H1 (cell line): ENCODE results near the gene F8A2. TPM values are rescaled to one million over a fixed set of nuclear protein-coding genes. Genes with fewer than 3 reads are reported as not detected.
"Not testable (repeated sequence)": the region's sequence is repeated elsewhere in the genome, so short reads cannot be mapped to it uniquely, and the experiment has no call there.

ENCODE experiments used
- CTCF ChIA-PET: fragments of 300-600 bp; sonication (Branson Sonifier 250); formaldehyde crosslinking; loops from one replicate; lab custom pipeline; 2021; ENCODE audit not compliant: partially characterized antibody; lab: Charles Lee
- POLR2A ChIA-PET: fragments of 300-600 bp; sonication (Branson Sonifier 250); formaldehyde crosslinking; loops from one replicate; lab custom pipeline; 2021; ENCODE audit warnings: inconsistent platforms; ENCODE audit not compliant: partially characterized antibody; lab: Charles Lee
- DNase-seq, 2 experiments: peaks; one replicate each; pipeline versions ENCODE4 v3.0.0 to v3.0.0-alpha.2; 2010 to 2022; ENCODE audit warnings: low spot score in 2 of 2, low read depth in 1 of 2, mixed read lengths in 1 of 2
- FAIRE-seq: peaks from 2 replicates; lab custom pipeline; 2011; peaks lifted over from hg19 to GRCh38; lab: Jason Lieb, UNC
- H2AFZ ChIP-seq: 2 replicates; pipeline ENCODE4 v1.8.1; 2012; ENCODE audit warnings: low read length, inconsistent platforms
- H2AK5ac ChIP-seq: 2 replicates; pipeline ENCODE4 v1.6.1; 2013; ENCODE audit warnings: low read depth, low read length
- H2BK120ac ChIP-seq: replicated peaks from 2 replicates; pipeline ENCODE3; 2013; ENCODE audit warnings: low read depth, low read length, inconsistent platforms
- H2BK12ac ChIP-seq: 2 replicates; pipeline ENCODE4 v1.6.1; 2013; ENCODE audit warnings: low read depth, low read length
- H2BK15ac ChIP-seq: 2 replicates; pipeline ENCODE4 v1.6.1; 2013; ENCODE audit warnings: low read length
- H2BK20ac ChIP-seq: 2 replicates; pipeline ENCODE4 v1.6.1; 2013; ENCODE audit warnings: low read length
- H2BK5ac ChIP-seq: 2 replicates; pipeline ENCODE4 v1.6.1; 2013; ENCODE audit warnings: low read depth, low read length
- H3K14ac ChIP-seq: 2 replicates; pipeline ENCODE4 v1.6.1; 2013; ENCODE audit warnings: inconsistent platforms; ENCODE audit not compliant: insufficient read length
- H3K18ac ChIP-seq: 2 replicates; pipeline ENCODE4 v1.6.1; 2013; ENCODE audit warnings: low read length; ENCODE audit errors: extremely low read depth
- H3K23ac ChIP-seq: 2 replicates; pipeline ENCODE4 v1.6.1; 2013; ENCODE audit warnings: inconsistent platforms; ENCODE audit not compliant: insufficient read length
- H3K23me2 ChIP-seq: 2 replicates; pipeline ENCODE4 v1.6.1; 2013; ENCODE audit warnings: low read depth, low read length
- H3K27ac ChIP-seq: 2 replicates; pipeline ENCODE4 v1.6.1; 2011; ENCODE audit warnings: low read depth, low read length, inconsistent platforms
- H3K27me3 ChIP-seq, 4 experiments: replicated peaks in 1 of 4; 1 replicate in 1 of 4; 2 replicates in 3 of 4; pipeline versions ENCODE4 v1.6.1 to v1.8.1; 2011 to 2013; ENCODE audit warnings: low read length in 3 of 4, mild to moderate bottlenecking in 3 of 4, inconsistent platforms in 2 of 4, mixed read lengths in 2 of 4, moderate library complexity in 1 of 4; ENCODE audit not compliant: control insufficient read depth in 3 of 4, insufficient read depth in 3 of 4; ENCODE audit errors: extremely low read depth in 1 of 4
- H3K36me3 ChIP-seq, 4 experiments: 2 replicates each; pipeline versions ENCODE4 v1.6.1 to v1.8.1; 2011 to 2013; ENCODE audit warnings: mild to moderate bottlenecking in 4 of 4, low read length in 3 of 4, moderate library complexity in 2 of 4, control low read depth in 1 of 4, inconsistent platforms in 1 of 4; ENCODE audit not compliant: insufficient read depth in 4 of 4, control insufficient read depth in 2 of 4
- H3K4ac ChIP-seq: replicated peaks from 2 replicates; pipeline ENCODE3; 2013; ENCODE audit warnings: low read length, low read depth, mixed read lengths, inconsistent platforms; ENCODE audit not compliant: insufficient read length
- H3K4me1 ChIP-seq, 4 experiments: replicated peaks in 1 of 4; 1 replicate in 1 of 4; 2 replicates in 3 of 4; pipeline versions ENCODE4 v1.6.1 to v1.8.1; 2011 to 2013; ENCODE audit warnings: low read length in 3 of 4, inconsistent platforms in 2 of 4, mixed read lengths in 1 of 4; ENCODE audit not compliant: insufficient read depth in 4 of 4, control insufficient read depth in 3 of 4
- H3K4me2 ChIP-seq, 2 experiments: 2 replicates each; pipeline versions ENCODE4 v1.6.1 to v1.8.1; 2011 to 2013; ENCODE audit warnings: low read depth in 2 of 2, low read length in 2 of 2, control low read depth in 1 of 2, inconsistent platforms in 1 of 2, mild to moderate bottlenecking in 1 of 2; ENCODE audit not compliant: insufficient read depth in 1 of 2
- H3K4me3 ChIP-seq, 4 experiments: fragments of 200-600, 300-600 bp in 1 of 4; sonication (generic), shearing (Covaris generic), sonication (Bioruptor Twin) in 1 of 4; 2 replicates each; pipeline versions ENCODE4 v1.5.1 to v1.8.1; 2011 to 2016; ENCODE audit warnings: low read length in 4 of 4, low read depth in 3 of 4, control low read depth in 2 of 4, inconsistent platforms in 2 of 4, mild to moderate bottlenecking in 2 of 4, mixed read lengths in 1 of 4, moderate library complexity in 1 of 4; ENCODE audit not compliant: insufficient read depth in 2 of 4; ENCODE audit errors: extremely low read depth in 1 of 4
- H3K56ac ChIP-seq: replicated peaks from 2 replicates; pipeline ENCODE3; 2013; ENCODE audit warnings: low read depth, mild to moderate bottlenecking, mixed read lengths, low read length, inconsistent platforms; ENCODE audit not compliant: insufficient read length
- H3K79me1 ChIP-seq: 2 replicates; pipeline ENCODE4 v1.6.1; 2013; ENCODE audit warnings: low read depth, low read length, control low read depth
- H3K79me2 ChIP-seq, 2 experiments: 2 replicates each; pipeline versions ENCODE4 v1.6.1 to v1.8.1; 2012 to 2013; ENCODE audit warnings: low read length in 2 of 2, mild to moderate bottlenecking in 2 of 2, inconsistent platforms in 1 of 2; ENCODE audit not compliant: insufficient read depth in 2 of 2, control insufficient read depth in 1 of 2
- H3K9ac ChIP-seq, 4 experiments: replicated peaks in 1 of 4; 1 replicate in 1 of 4; 2 replicates in 3 of 4; pipeline versions ENCODE4 v1.6.1 to v1.8.1; 2011 to 2013; ENCODE audit warnings: low read depth in 3 of 4, low read length in 3 of 4, control low read depth in 2 of 4, mild to moderate bottlenecking in 2 of 4, moderate library complexity in 2 of 4, inconsistent platforms in 1 of 4; ENCODE audit errors: extremely low read depth in 1 of 4
- H3K9me3 ChIP-seq, 2 experiments: 2 replicates each; pipeline versions ENCODE4 v1.6.1 to v1.8.1; 2012 to 2013; ENCODE audit warnings: mild to moderate bottlenecking in 2 of 2, moderate library complexity in 2 of 2, control low read depth in 1 of 2, inconsistent platforms in 1 of 2, low read depth in 1 of 2, low read length in 1 of 2, mixed read lengths in 1 of 2; ENCODE audit not compliant: insufficient read depth in 2 of 2
- H4K20me1 ChIP-seq, 2 experiments: replicated peaks in 1 of 2; 2 replicates each; pipeline versions ENCODE3 to v1.8.1; 2011 to 2013; ENCODE audit warnings: inconsistent platforms in 2 of 2, low read length in 2 of 2, mild to moderate bottlenecking in 1 of 2; ENCODE audit not compliant: insufficient read depth in 2 of 2, control insufficient read depth in 1 of 2
- H4K5ac ChIP-seq: 2 replicates; pipeline ENCODE4 v1.6.1; 2013; ENCODE audit warnings: low read length, low read depth, mixed read lengths, inconsistent platforms; ENCODE audit not compliant: insufficient read length
- H4K8ac ChIP-seq: 2 replicates; pipeline ENCODE4 v1.8.0; 2013; ENCODE audit warnings: mild to moderate bottlenecking, moderate library complexity, low read length, inconsistent platforms; ENCODE audit not compliant: insufficient read depth; ENCODE audit errors: extremely low read depth
- H4K91ac ChIP-seq: replicated peaks from 2 replicates; pipeline ENCODE3; 2013; ENCODE audit warnings: low read length, mixed read lengths, inconsistent platforms; ENCODE audit not compliant: insufficient read length
- WGBS, 2 experiments: shearing (Covaris generic) in 1 of 2; methylation state at CpG; one replicate each; pipeline versions ENCODE4 v1.1.6 to v1.1.7; 2013 to 2015; ENCODE audit warnings: low lambda C conversion rate in 2 of 2, mixed read lengths in 2 of 2, inconsistent platforms in 1 of 2, low coverage in 1 of 2, missing lambda C conversion rate in 1 of 2; ENCODE audit not compliant: insufficient replicate concordance in 2 of 2, insufficient coverage in 1 of 2, insufficient read length in 1 of 2; ENCODE audit errors: extremely low coverage in 1 of 2, missing lambda C conversion rate in 1 of 2; 5-methylcytosine and 5-hydroxymethylcytosine counted together
- polyA plus RNA-seq, 7 experiments: library from polyadenylated mRNA; depleted of rRNA in 3 of 7; stranded (reverse) in 5 of 7; unstranded in 2 of 7; fragments of >200 nt in 5 of 7; fragments of 200-250 nt in 2 of 7; gene quantifications; 1 replicate in 5 of 7; 2 replicates in 1 of 7; 4 replicates in 1 of 7; pipeline versions ENCODE4 v1.2.1 to v1.2.3, GENCODE V29; 2011 to 2013; ENCODE audit warnings: missing spikeins in 2 of 7, mixed read lengths in 2 of 7
- total RNA-seq: library from RNA; stranded (reverse); fragmentation: NEBNext Ultra II Directional; extraction: Animal tissue kit (Norgen Biotek cat#: 25700); gene quantifications from 2 replicates; pipeline ENCODE4 v1.2.1, GENCODE V29; 2021

F8A2 gene
- total and polyA plus RNA-seq, 2 of the 8 experiments (the other 6 are each of a cell fraction or from before 2014, with no cell fraction given) = not detected

DNA sequence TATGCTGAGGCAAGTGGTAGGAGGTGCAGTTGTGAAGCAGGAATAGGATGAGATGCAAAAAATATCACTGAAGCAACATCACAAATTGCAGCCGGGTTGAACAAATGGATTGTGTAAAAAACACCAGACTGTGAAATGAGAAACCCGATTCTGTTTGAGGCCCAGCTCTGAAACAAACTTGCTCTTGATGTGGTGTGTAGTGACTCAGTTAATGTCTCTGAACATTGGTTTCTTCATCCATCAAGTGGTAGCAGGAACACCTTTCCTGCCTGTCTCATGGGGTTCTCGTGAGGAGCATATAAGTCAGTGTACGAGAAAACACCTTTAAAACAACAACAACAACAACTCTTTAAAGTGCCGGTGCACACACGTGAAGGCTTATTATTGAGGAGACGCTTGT lies 18.2 kb upstream of the F8A2 start:
- H2BK120ac ChIP-seq, FAIRE-seq, H3K79me2 ChIP-seq, H3K14ac ChIP-seq, H2BK5ac ChIP-seq, H2BK20ac ChIP-seq, H3K9me3 ChIP-seq, H4K91ac ChIP-seq, H3K56ac ChIP-seq, DNase-seq, H3K4me1 ChIP-seq, H3K4me3 ChIP-seq, H3K23ac ChIP-seq, H4K5ac ChIP-seq, POLR2A ChIA-PET, CTCF ChIA-PET, H3K79me1 ChIP-seq, H2BK12ac ChIP-seq, H3K9ac ChIP-seq, H3K18ac ChIP-seq, H2BK15ac ChIP-seq, H3K36me3 ChIP-seq, H2AFZ ChIP-seq, H3K23me2 ChIP-seq, H4K20me1 ChIP-seq, H2AK5ac ChIP-seq, H4K8ac ChIP-seq, H3K4me2 ChIP-seq, H3K27ac ChIP-seq, H3K27me3 ChIP-seq, H3K4ac ChIP-seq: not testable (repeated sequence)
- WGBS, 2 experiments = no CpG with 5 or more reads among the region's 7 CpGs

DNA sequence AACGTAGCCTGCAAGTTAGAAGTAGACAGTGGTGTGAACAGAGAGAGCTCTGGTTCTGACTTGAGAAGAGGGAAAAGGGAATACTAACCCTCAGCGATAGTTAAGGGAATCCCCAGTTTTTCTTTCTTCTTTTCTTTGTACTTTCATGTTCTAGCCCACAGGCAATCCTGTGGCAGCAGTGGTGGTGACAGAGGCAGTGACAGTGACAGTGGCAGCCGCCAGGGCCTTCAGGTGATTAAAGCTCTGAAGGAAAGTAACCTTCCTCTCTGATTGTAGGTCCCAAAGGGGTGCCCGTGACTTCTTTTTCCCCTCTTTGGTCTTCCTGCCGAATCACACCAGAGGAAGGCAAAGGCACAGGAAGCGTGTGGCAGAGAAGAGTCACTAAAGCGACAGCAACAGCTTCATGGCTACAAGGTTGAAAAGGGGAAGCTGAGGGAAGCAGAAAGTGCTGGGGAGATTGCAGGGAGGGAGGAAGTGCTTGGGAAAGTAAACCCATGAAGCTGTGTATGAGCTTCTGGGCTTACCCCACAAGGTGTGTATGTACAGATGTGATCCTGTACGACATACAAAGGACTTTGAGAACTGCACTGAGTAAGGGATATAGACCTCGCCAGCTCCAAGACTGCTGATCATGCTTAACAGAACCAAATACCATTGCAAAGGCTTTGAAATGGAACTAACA lies 8.0 kb upstream of the F8A2 start:
- H2BK20ac ChIP-seq, H3K18ac ChIP-seq, H3K56ac ChIP-seq, H3K14ac ChIP-seq, H4K5ac ChIP-seq, H3K4me1 ChIP-seq, H3K27ac ChIP-seq, H2AFZ ChIP-seq, DNase-seq, H2BK15ac ChIP-seq, H3K79me2 ChIP-seq, POLR2A ChIA-PET, H3K9ac ChIP-seq, H3K4me3 ChIP-seq, H4K91ac ChIP-seq, H2BK120ac ChIP-seq, H3K27me3 ChIP-seq, CTCF ChIA-PET, H2BK5ac ChIP-seq, H4K20me1 ChIP-seq, H3K23ac ChIP-seq, H3K4me2 ChIP-seq, H3K23me2 ChIP-seq, H3K36me3 ChIP-seq, H3K79me1 ChIP-seq, H3K4ac ChIP-seq, H3K9me3 ChIP-seq, FAIRE-seq, H2AK5ac ChIP-seq, H4K8ac ChIP-seq, H2BK12ac ChIP-seq: not testable (repeated sequence)
- WGBS, 2 experiments = no CpG with 5 or more reads among the region's 9 CpGs
